Activated CD8-positive, alpha-beta memory T cell treated with anti-CD3 and anti-CD28 coated beads, Interleukin-2, amount 50 U/mL, for 48 hours (primary cell): ENCODE results near the gene TJP1.
"Not testable (repeated sequence)": the region's sequence is repeated elsewhere in the genome, so short reads cannot be mapped to it uniquely, and the experiment has no call there.

Experiments used
- DNase-seq: peaks from one replicate; pipeline ENCODE4 v3.0.0-alpha.2; 2020

TJP1 gene

GRCh38 chr15:29678504-29679034 lies 143.7 kb downstream of the TJP1 start:
- peak; percentile 28 for DNase-seq

- DNase-seq, result peak; percentile 28
Measured at GRCh38 chr15:29677871-29678461, 144.3 kb downstream of the TJP1 start.

- DNase-seq, result no peak
Measured at GRCh38 chr15:29677455-29677854, 144.8 kb downstream of the TJP1 start.

GRCh38 chr15:29676961-29677402 lies 145.3 kb downstream of the TJP1 start:
- no peak for DNase-seq

- peak; percentile 8 for DNase-seq
Measured at GRCh38 chr15:29676374-29676960, 145.8 kb downstream of the TJP1 start.

- peak; percentile 36 for DNase-seq
Measured at GRCh38 chr15:29675791-29676301, 146.4 kb downstream of the TJP1 start.

GRCh38 chr15:29674661-29675533 lies 147.4 kb downstream of the TJP1 start:
- no peak for DNase-seq

- no peak for DNase-seq
Measured at GRCh38 chr15:29672923-29673809, 149.1 kb downstream of the TJP1 start.

GRCh38 chr15:29672446-29672845 lies 149.8 kb downstream of the TJP1 start:
- DNase-seq, result no peak

GRCh38 chr15:29672046-29672445 lies 150.2 kb downstream of the TJP1 start:
- not testable (repeated sequence) for DNase-seq

- DNase-seq, result no peak
Measured at GRCh38 chr15:29670998-29671981, 151.0 kb downstream of the TJP1 start.

- DNase-seq, result no peak
Measured at GRCh38 chr15:29670266-29670665, 152.0 kb downstream of the TJP1 start.

GRCh38 chr15:29669823-29670222 lies 152.4 kb downstream of the TJP1 start:
- no peak for DNase-seq

- peak; percentile 64 for DNase-seq
Measured at GRCh38 chr15:29668120-29668602, 154.1 kb downstream of the TJP1 start.

- DNase-seq, result no peak
Measured at GRCh38 chr15:29666241-29666640, 156.0 kb downstream of the TJP1 start.

- DNase-seq, result no peak
Measured at GRCh38 chr15:29665444-29666003, 156.7 kb downstream of the TJP1 start.

GRCh38 chr15:29664406-29664805 lies 157.9 kb downstream of the TJP1 start:
- no peak for DNase-seq

- DNase-seq, result not testable (repeated sequence)
Measured at GRCh38 chr15:29657476-29657817, 164.8 kb downstream of the TJP1 start.

GRCh38 chr15:29656636-29657475 lies 165.4 kb downstream of the TJP1 start:
- DNase-seq, result no peak

- DNase-seq, result no peak
Measured at GRCh38 chr15:29652595-29652994, 169.7 kb downstream of the TJP1 start.
